AG04449 (cell line): ENCODE measurements around the gene CORT.
A peak's percentile ranks its signal among the peaks of the same experiment; 100 is the strongest.

Experiments
- CTCF ChIA-PET: fragments of 350-600 bp; formaldehyde crosslinking; extraction: SDS; loops from one replicate; lab custom pipeline; 2021; ENCODE audit warnings: antibody characterized with exemption; lab: Yijun Ruan, JAX
- POLR2A ChIA-PET: fragments of 400-600, 350-600 bp; formaldehyde crosslinking; extraction: SDS; loops from one replicate; lab custom pipeline; 2020; ENCODE audit warnings: antibody characterized with exemption, inconsistent platforms; lab: Yijun Ruan, JAX
- DNase-seq: peaks from one replicate; pipeline ENCODE4 v3.0.0-alpha.2; 2010; ENCODE audit warnings: low read depth, low spot score
- H3K4me3 ChIP-seq: 2 replicates; pipeline ENCODE4 v1.5.1; 2011; ENCODE audit warnings: low read depth, mild to moderate bottlenecking, control low read depth, low read length
- TF ChIP-seq, protein P1 (sequence below): IDR thresholded peaks from one replicate; pipeline ENCODE4 v1.5.1; 2011; ENCODE audit warnings: mild to moderate bottlenecking, moderate library complexity, low read length, control low read depth, inconsistent platforms; ENCODE audit not compliant: insufficient read depth; ENCODE audit errors: missing control alignments

Gene CORT

DNA sequence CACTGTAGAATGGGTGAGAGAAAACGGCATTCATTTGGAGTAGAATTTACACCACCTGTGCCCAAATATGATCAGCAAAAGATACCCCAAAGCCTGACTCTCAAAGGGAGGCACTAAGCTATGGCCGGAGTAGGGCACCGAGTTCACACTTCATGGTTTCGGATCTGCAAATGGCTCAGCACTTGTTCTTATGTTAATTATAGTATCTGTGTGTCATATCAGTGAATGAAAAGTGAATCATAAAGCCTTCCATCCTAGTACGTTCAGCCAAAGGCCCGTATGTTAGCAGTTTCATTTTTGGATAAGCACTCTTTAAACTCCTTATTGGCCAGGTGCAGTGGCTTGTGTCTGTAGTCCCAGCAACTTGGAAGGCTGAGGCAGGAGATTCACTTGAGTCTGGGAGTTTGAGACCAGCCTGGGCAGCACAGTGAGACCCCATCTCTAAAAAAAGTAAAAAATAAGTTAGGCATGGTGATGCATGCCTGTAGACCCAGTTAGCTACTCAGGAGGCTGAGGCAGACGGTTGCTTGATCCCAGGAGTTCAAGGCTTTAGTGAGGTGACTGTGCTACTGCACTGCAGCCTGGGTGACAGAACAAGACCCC lies 4.9 kb upstream of the CORT start:
- ChIA-PET CTCF (interaction anchor here (2.8 to 6.4 kb wide), 2 partner anchors 15 to 50 kb away, joined by 11 to 39 read pairs; partner anchors contain the start of gene CENPS), POLR2A (no interaction called here)
- DNase-seq: no peak
- no peak overlapping the region for H3K4me3 ChIP-seq
- TF ChIP-seq, protein P1, sequence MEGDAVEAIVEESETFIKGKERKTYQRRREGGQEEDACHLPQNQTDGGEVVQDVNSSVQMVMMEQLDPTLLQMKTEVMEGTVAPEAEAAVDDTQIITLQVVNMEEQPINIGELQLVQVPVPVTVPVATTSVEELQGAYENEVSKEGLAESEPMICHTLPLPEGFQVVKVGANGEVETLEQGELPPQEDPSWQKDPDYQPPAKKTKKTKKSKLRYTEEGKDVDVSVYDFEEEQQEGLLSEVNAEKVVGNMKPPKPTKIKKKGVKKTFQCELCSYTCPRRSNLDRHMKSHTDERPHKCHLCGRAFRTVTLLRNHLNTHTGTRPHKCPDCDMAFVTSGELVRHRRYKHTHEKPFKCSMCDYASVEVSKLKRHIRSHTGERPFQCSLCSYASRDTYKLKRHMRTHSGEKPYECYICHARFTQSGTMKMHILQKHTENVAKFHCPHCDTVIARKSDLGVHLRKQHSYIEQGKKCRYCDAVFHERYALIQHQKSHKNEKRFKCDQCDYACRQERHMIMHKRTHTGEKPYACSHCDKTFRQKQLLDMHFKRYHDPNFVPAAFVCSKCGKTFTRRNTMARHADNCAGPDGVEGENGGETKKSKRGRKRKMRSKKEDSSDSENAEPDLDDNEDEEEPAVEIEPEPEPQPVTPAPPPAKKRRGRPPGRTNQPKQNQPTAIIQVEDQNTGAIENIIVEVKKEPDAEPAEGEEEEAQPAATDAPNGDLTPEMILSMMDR: no peak

DNA sequence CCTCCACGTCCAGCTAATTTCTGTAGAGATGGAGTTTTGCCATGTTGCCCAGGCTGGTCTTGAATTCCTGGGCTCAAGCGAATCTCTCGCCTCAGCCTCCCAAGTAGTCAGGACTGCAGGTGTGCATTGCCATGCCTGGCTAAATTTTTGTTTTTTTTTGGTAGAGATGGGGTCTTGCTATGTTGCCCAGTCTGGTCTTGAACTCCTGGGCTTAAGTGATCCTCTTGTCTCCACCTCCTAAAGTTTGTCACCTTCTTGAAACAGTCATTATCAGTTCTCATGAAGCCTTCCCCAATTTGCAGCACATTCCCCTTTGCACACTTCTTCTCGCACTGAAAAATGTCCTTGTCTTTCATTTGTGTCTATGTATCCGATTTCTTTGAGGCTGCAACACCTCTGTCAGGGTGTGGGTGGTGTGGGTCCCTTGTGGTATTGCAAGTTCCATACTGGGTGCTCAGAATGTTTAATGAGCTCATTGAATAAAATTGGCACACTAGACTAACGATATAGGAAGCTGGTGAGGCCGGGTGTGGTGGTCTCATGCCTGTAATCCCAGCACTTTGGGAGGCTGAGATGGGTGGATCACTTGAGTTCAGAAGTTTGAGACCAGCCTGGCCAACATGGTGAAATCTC lies 2.9 kb upstream of the CORT start:
- TF ChIP-seq, protein P1: no peak
- no peak overlapping the region for H3K4me3 ChIP-seq
- ChIA-PET POLR2A (no interaction called here), CTCF (interaction anchor here (1.1 kb wide), 1 partner anchor 69 kb away, joined by 3 read pairs; no protein-coding TSS in a partner anchor)
- DNase-seq: no peak

DNA sequence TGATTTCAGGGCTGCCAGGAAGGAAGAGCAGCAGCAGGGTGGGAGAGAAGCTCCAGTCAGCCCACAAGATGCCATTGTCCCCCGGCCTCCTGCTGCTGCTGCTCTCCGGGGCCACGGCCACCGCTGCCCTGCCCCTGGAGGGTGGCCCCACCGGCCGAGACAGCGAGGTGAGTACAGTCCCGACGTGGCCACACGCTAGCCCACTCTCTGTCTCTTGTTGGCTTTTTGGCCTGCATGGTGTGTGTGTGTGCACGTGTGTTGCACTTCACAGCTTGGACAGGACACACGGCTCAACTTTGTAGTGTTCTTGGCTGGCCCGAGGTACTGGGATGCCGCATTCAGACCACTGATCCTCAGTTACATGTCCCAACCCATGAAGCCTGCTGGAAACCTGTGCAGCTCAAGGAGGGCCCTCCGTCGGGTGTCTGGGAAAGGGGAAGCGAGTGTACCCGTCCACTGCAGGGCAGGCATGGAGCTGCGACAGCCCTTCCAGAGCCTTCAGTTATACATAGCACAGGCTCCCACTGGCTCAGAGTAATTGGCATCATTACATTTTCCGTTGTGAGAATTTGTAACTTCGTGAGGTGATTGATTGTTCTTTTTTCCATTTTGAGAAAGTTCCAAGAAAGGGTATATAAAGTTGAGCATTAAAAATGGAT lies 454 bp downstream of the CORT start:
- CTCF ChIA-PET: interaction anchor here (0.9 to 4.7 kb wide), 7 partner anchors 8 to 72 kb away, joined by 3 to 28 read pairs (median 4); partner anchors contain the start of gene CENPS
- POLR2A ChIA-PET: no interaction called here
- TF ChIP-seq, protein P1: no peak
- no peak for DNase-seq
- H3K4me3 ChIP-seq: no peak overlapping the region

DNA sequence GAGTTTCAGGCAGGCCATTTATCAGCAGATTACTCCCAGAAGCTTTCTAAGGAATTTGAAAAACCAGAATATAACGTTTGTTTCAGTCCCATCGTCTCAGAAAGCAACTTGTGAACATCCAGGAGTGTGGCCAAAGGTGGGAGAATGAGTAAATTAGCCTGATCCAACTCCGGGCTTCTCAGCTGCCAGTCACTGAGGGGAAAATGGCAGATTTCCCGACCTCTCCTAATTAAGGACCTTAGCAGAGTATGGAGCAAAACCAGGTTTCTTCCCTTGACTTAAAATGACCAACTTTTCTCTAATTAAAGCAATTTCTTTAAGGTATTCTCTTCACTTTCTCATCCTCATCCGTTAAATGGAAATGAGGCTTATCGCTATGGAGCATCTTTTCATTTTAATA lies 1.0 kb downstream of the CORT start:
- DNase-seq: no peak
- CTCF ChIA-PET: interaction anchor here (1.0 to 4.7 kb wide), 5 partner anchors 9 to 73 kb away, joined by 3 to 28 read pairs (median 12); partner anchors contain the start of gene CENPS
- H3K4me3 ChIP-seq: peak overlapping the region; percentile 42
- TF ChIP-seq, protein P1: no peak
- POLR2A ChIA-PET: no interaction called here

DNA sequence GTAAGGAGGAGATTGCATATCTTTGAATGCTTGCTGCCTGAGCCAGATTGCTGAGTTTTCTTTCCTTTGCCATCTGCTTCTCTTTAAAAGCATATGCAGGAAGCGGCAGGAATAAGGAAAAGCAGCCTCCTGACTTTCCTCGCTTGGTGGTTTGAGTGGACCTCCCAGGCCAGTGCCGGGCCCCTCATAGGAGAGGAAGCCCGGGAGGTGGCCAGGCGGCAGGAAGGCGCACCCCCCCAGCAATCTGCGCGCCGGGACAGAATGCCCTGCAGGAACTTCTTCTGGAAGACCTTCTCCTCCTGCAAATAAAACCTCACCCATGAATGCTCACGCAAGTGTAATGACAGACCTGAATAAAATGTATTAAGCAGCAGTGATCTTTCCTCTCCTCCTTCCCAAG lies 1.5 kb downstream of the CORT start:
- DNase-seq: no peak
- CTCF ChIA-PET: interaction anchor here (1.0 to 4.7 kb wide), 4 partner anchors 9 to 42 kb away, joined by 3 to 28 read pairs (median 18); partner anchors contain the start of gene CENPS
- TF ChIP-seq, protein P1: no peak
- H3K4me3 ChIP-seq: peak overlapping the region; percentile 42
- POLR2A ChIA-PET: interaction anchor here (0.7 to 1.3 kb wide), 3 partner anchors 21 to 217 kb away, joined by 3 to 5 read pairs (median 5); partner anchors contain the start of genes CENPS and PGD

DNA sequence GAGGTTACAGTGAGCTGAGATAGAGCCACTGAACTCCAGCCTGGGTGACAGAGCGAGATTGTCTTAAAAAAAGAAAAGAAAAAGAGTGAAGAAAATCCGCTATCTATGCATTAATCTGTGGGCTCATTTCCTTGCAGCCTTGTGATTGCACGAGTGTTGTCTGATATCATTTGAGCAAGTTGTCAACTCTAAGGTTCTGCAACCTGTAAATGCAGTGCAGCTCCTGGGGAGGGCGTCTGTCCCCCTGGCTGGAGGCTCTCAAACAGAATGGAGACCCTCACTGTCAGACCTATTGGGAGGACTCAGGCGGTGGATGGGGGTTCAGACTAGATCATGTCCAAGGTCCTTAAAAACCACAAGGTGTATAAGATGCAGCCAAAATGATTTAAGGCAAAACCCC lies 6.2 kb downstream of the CORT start:
- no peak for DNase-seq
- TF ChIP-seq, protein P1: no peak
- ChIA-PET POLR2A (no interaction called here), CTCF (interaction anchor here (0.6 to 2.3 kb wide), 5 partner anchors 20 to 60 kb away, joined by 3 to 11 read pairs (median 5); partner anchors contain the start of gene CENPS)
- H3K4me3 ChIP-seq: no peak overlapping the region
